OCI-LY7 (cell line): ENCODE measurements around the gene SATB1. TPM values are rescaled to one million over a fixed set of nuclear protein-coding genes. Genes with fewer than 3 reads are reported as not detected.

Experiments
- BruUV-seq: library from RNA; stranded (reverse); fragments of 400-500 nt; replicated peaks from 2 replicates; lab custom pipeline; 2021; lab: Mats Ljungman, UMichigan
- CTCF ChIA-PET: fragments of 300-600 bp; sonication (Branson Sonifier 250); formaldehyde crosslinking; loops from one replicate; lab custom pipeline; 2022; ENCODE audit warnings: antibody characterized with exemption; ENCODE audit not compliant: unreplicated experiment; lab: Charles Lee
- POLR2A ChIA-PET: fragments of 300-600 bp; sonication (Branson Sonifier 250); formaldehyde crosslinking; loops from one replicate; lab custom pipeline; 2022; ENCODE audit warnings: antibody characterized with exemption; lab: Charles Lee
- DNase-seq: peaks from one replicate; pipeline ENCODE4 v3.0.0-alpha.2; 2015; ENCODE audit warnings: low spot score
- H2AFZ ChIP-seq: fragments of 200-600 bp; sonication (generic), shearing (Covaris generic); 2 replicates; pipeline ENCODE4 v1.6.1; 2014; ENCODE audit warnings: mild to moderate bottlenecking, antibody characterized with exemption, low read length, moderate library complexity
- H3K27ac ChIP-seq: fragments of 200-600 bp; sonication (generic); 2 replicates; pipeline ENCODE4 v1.5.1; 2014; ENCODE audit warnings: mixed run types, low read depth, mild to moderate bottlenecking, moderate library complexity, low read length, inconsistent platforms; ENCODE audit not compliant: poor library complexity, severe bottlenecking
- H3K36me3 ChIP-seq: fragments of 200-600 bp; sonication (generic); 2 replicates; pipeline ENCODE4 v1.6.1; 2014; ENCODE audit warnings: mild to moderate bottlenecking, antibody characterized with exemption, low read length, moderate library complexity, mixed read lengths; ENCODE audit not compliant: insufficient read depth
- H3K4me1 ChIP-seq: fragments of 200-600 bp; sonication (generic); 2 replicates; pipeline ENCODE4 v1.5.1; 2014; ENCODE audit warnings: mild to moderate bottlenecking, low read length; ENCODE audit not compliant: insufficient read depth, poor library complexity, severe bottlenecking
- H3K4me2 ChIP-seq: fragments of 200-600 bp; sonication (generic); 2 replicates; pipeline ENCODE4 v1.6.1; 2014; ENCODE audit warnings: mild to moderate bottlenecking, low read length
- H3K4me3 ChIP-seq: fragments of 200-600 bp; sonication (generic); 2 replicates; pipeline ENCODE4 v1.5.1; 2014; ENCODE audit warnings: mild to moderate bottlenecking, low read depth, low read length; ENCODE audit not compliant: poor library complexity, severe bottlenecking
- H3K79me2 ChIP-seq: fragments of 200-600 bp; sonication (generic); 2 replicates; pipeline ENCODE4 v1.6.1; 2016; ENCODE audit warnings: low read depth, mild to moderate bottlenecking, low read length, moderate library complexity, mixed read lengths; ENCODE audit not compliant: insufficient read depth
- H3K9me2 ChIP-seq: fragments of 200-600 bp; sonication (generic); 2 replicates; pipeline ENCODE4 v1.6.1; 2016; ENCODE audit warnings: mild to moderate bottlenecking, low read length, mixed read lengths; ENCODE audit not compliant: insufficient read depth
- H3K9me3 ChIP-seq: fragments of 200-600 bp; sonication (generic); 2 replicates; pipeline ENCODE4 v1.6.1; 2014; ENCODE audit warnings: mild to moderate bottlenecking, mixed run types, low read length, mixed read lengths
- H4K20me1 ChIP-seq: fragments of 200-600 bp; sonication (generic); 2 replicates; pipeline ENCODE4 v1.6.1; 2014; ENCODE audit warnings: mild to moderate bottlenecking, antibody characterized with exemption, low read length, moderate library complexity, mixed read lengths; ENCODE audit not compliant: insufficient read depth
- CTCF ChIP-seq: fragments of 200-600 bp; sonication (generic); conservative IDR thresholded peaks from 2 replicates; pipeline ENCODE4 v1.5.1; 2014; ENCODE audit warnings: mild to moderate bottlenecking, antibody characterized with exemption, low read length, moderate library complexity, mixed read lengths
- EZH2phosphoT487 ChIP-seq: fragments of 200-600 bp; sonication (generic); IDR thresholded peaks from 2 replicates; pipeline ENCODE4 v1.6.1; 2018; ENCODE audit warnings: low read depth, borderline replicate concordance, mild to moderate bottlenecking, mixed run types, antibody characterized with exemption, low read length, moderate library complexity, mixed read lengths
- intact Hi-C: fragments of 100-400 bp; cut with micrococcal nuclease; formaldehyde crosslinking; loops from one replicate; pipeline ENCODE4 v1.10.0; 2022; ENCODE audit not compliant: unreplicated experiment
- total RNA-seq, 2 experiments: library from RNA; depleted of rRNA in 1 of 2; stranded (reverse); fragments of >200 nt in 1 of 2; shearing (Covaris generic) in 1 of 2; gene quantifications; 2 replicates each; pipeline ENCODE4 v1.2.3, GENCODE V29; 2014 to 2022

Gene SATB1
- total RNA-seq, 2 experiments from 2014 or later = 2.5 to 5.6 TPM

DNA sequence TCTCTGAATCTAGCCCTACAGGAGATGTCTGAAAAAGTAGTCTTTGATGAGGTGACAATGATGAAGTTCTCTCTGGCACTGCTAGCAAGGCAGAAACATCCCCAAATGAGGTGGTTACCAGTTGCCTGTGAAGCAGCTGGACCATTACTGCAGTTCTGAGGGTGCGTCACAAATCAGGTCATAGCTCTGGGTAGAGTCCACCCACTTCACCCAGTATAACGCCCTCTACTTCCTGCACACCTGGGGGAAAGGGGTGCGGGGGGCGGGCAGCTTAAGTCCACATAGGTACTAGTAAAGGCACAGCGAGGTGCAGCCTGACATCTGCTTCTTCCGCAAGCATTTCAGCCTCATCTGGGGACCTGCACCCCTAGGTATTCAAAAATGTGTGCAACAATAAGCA, 13.4 kb upstream of the SATB1 start:
- DNase-seq = peak; percentile 33
- ChIA-PET CTCF (no interaction called here), POLR2A (no interaction called here)
- Histone ChIP-seq H3K79me2 (no peaks in the 10 kb centered on the region), H3K4me1 (peaks cover 38% of the 10 kb centered on the region), H3K4me3 (no peak overlapping the region), H3K27ac (no peak overlapping the region), H3K9me2 (no peaks in the 10 kb centered on the region), H3K9me3 (no peaks in the 10 kb centered on the region), H4K20me1 (no peaks in the 10 kb centered on the region), H2AFZ (peak overlapping the region; percentile 96), H3K4me2 (peak overlapping the region; percentile 13; the same call in 1 of the 2 replicates), H3K36me3 (no peaks in the 10 kb centered on the region)
- intact Hi-C loops = no loop called here
- no peak for TF ChIP-seq CTCF
- no peak for TF ChIP-seq EZH2phosphoT487
- no TSS peak for BruUV-seq

- no peak for TF ChIP-seq CTCF
- no peak for TF ChIP-seq EZH2phosphoT487
- H3K4me2 ChIP-seq = no peak overlapping the region
- H3K4me3 ChIP-seq = no peak overlapping the region
- H3K36me3 ChIP-seq = no peaks in the 10 kb centered on the region
- peaks cover 31% of the 10 kb centered on the region for H3K4me1 ChIP-seq
- intact Hi-C loops = no loop called here
- no peak overlapping the region for H3K27ac ChIP-seq
- no peaks in the 10 kb centered on the region for H3K79me2 ChIP-seq
- ChIA-PET POLR2A (interaction anchor here (0.6 to 1.0 kb wide), 5 partner anchors 12 to 1875 kb away, joined by 3 to 7 read pairs (median 4); no protein-coding TSS in a partner anchor), CTCF (no interaction called here)
- no peak for DNase-seq
- H3K9me2 ChIP-seq = no peaks in the 10 kb centered on the region
- no peaks in the 10 kb centered on the region for H3K9me3 ChIP-seq
- H2AFZ ChIP-seq = no peak overlapping the region
- no peaks in the 10 kb centered on the region for H4K20me1 ChIP-seq
- BruUV-seq = no TSS peak
These were observed 11.1 kb upstream of the SATB1 start for GRCh38 chr3:18436213-18436612.

DNA sequence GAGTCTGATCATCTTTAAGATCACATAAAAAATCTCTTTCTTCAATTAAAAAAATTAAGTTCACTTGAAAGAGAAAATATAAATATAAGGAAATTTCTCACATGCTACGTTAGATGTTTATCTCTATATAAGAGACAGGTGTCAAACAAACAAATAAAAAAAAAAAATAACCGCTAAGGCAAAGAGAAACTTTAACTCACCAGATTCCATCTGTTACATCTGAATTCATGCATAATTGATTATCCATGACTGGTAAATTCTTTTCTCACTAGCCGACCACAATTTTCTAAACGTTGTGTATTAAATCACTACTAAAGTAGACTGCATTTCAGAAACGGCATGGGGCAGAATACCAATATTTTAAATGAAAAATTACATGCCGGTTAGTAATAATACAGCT, 9.6 kb upstream of the SATB1 start:
- Histone ChIP-seq H4K20me1 (no peaks in the 10 kb centered on the region), H2AFZ (no peak overlapping the region), H3K4me3 (no peak overlapping the region), H3K79me2 (no peaks in the 10 kb centered on the region), H3K4me2 (no peak overlapping the region), H3K9me3 (no peaks in the 10 kb centered on the region), H3K4me1 (peaks cover 23% of the 10 kb centered on the region), H3K9me2 (no peaks in the 10 kb centered on the region), H3K27ac (no peak overlapping the region), H3K36me3 (no peaks in the 10 kb centered on the region)
- no peak for DNase-seq
- ChIA-PET POLR2A (no interaction called here), CTCF (no interaction called here)
- TF ChIP-seq EZH2phosphoT487 = no peak
- no peak for TF ChIP-seq CTCF
- no TSS peak for BruUV-seq
- intact Hi-C loops = no loop called here
